Mucosa of descending colon (tissue), 3 donors: ENCODE results near the gene PACRG. TPM values are rescaled to one million over a fixed set of nuclear protein-coding genes. Genes with fewer than 3 reads are reported as not detected.

Source experiments
- ATAC-seq: fragments of 200-7000 bp; cut with Tn5 transposase; one replicate; pipeline ENCODE4 v1.9.1; 2020; ENCODE audit warnings: mild to moderate bottlenecking, moderate library complexity
- DNase-seq, 3 donors: peaks; one replicate each; pipeline ENCODE4 v3.0.0-alpha.2; 2020
- H3K36me3 ChIP-seq: fragments of 200-600 bp; one replicate; pipeline ENCODE4 v1.8.0; 2021; ENCODE audit warnings: low read depth, mild to moderate bottlenecking
- H3K4me1 ChIP-seq: fragments of 200-600 bp; one replicate; pipeline ENCODE4 v1.8.0; 2021; ENCODE audit warnings: low read depth, mild to moderate bottlenecking
- H3K4me3 ChIP-seq: fragments of 200-600 bp; one replicate; pipeline ENCODE4 v1.8.0; 2021; ENCODE audit warnings: mild to moderate bottlenecking
- H3K9me3 ChIP-seq: fragments of 200-600 bp; one replicate; pipeline ENCODE4 v1.8.0; 2021; ENCODE audit warnings: mild to moderate bottlenecking
- intact Hi-C, 2 donors: fragments of 100-400 bp; cut with DNase I in 1 of 2; cut with micrococcal nuclease in 1 of 2; formaldehyde crosslinking; loops; one replicate each; pipeline versions ENCODE4 v1.11.0 to v1.11.1; 2022; cut with DNase I, micrococcal nuclease
- total RNA-seq, 3 donors: library from RNA; stranded (reverse); fragmentation: NEBNext Ultra II Directional in 2 of 3; extraction: Animal tissue kit (Norgen Biotek cat#: 25700) in 2 of 3; gene quantifications; one replicate each; pipeline versions ENCODE4 v1.2.1 to v1.2.4, GENCODE V29; 2021 to 2023
- TF ChIP-seq, protein P1 (sequence below): fragments of 200-600 bp; IDR thresholded peaks from one replicate; pipeline ENCODE4 v1.8.0; 2022; ENCODE audit warnings: antibody characterized with exemption, mild to moderate bottlenecking
- donor health status: DM: no; HTN: no; CAD: no; lungs with moderate emphysema.
- donor health status: DM: no; HTN: no; CAD: no.
- donor health status: DM: no; HTN: yes; CAD: no.

The PACRG gene
- total RNA-seq, 3 donors from 2014 or later: 1.1 to 1.5 (median 1.3) TPM

DNA sequence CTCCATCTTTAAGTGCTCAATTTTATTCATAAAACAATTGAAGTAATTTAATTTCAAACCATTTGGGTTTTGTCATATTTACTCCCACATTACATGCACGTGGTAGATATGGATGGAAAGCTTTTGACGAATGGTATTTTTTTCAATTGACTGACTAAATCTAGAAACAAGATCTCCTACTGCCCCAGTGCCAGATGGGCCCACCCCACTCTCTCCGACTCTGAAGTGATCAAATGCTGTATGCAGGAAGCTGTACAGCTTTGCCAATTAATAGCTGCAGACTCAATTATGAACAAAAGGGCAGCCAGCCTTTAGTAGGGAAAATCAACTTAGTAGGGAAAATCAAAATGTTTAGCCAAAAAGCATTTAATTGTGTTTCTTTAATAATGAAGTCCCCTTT, 46.2 kb downstream of the PACRG start:
- TF ChIP-seq, protein P1, sequence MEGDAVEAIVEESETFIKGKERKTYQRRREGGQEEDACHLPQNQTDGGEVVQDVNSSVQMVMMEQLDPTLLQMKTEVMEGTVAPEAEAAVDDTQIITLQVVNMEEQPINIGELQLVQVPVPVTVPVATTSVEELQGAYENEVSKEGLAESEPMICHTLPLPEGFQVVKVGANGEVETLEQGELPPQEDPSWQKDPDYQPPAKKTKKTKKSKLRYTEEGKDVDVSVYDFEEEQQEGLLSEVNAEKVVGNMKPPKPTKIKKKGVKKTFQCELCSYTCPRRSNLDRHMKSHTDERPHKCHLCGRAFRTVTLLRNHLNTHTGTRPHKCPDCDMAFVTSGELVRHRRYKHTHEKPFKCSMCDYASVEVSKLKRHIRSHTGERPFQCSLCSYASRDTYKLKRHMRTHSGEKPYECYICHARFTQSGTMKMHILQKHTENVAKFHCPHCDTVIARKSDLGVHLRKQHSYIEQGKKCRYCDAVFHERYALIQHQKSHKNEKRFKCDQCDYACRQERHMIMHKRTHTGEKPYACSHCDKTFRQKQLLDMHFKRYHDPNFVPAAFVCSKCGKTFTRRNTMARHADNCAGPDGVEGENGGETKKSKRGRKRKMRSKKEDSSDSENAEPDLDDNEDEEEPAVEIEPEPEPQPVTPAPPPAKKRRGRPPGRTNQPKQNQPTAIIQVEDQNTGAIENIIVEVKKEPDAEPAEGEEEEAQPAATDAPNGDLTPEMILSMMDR: no peak
- Histone ChIP-seq H3K9me3 (no peaks in the 10 kb centered on the region), H3K36me3 (no peaks in the 10 kb centered on the region), H3K4me3 (no peak overlapping the region), H3K4me1 (no peaks in the 10 kb centered on the region)
- ATAC-seq (no peak), DNase-seq (no peak)
- intact Hi-C loops: no loop called here

DNA sequence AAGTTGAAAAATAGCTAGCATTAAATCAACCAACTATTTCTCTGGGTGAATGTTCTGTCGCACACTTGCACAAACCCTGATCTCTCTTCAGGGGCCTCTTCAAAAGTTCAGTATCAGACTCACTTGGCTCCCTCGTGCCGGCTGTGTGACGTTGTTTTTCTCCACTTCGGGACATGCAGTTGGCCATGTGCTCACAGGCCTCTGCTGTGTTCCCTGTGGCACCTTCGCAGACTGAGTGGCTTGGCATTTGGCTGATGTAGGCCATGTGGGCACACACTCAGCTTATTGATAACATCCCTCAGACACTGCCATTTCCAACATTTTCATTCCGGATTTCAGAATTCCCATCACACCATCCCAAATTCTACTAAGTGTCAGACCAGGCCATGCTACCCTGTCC, 49.3 kb downstream of the PACRG start:
- Histone ChIP-seq H3K4me3 (no peak overlapping the region), H3K4me1 (no peaks in the 10 kb centered on the region), H3K9me3 (peaks cover 3% of the 10 kb centered on the region), H3K36me3 (no peaks in the 10 kb centered on the region)
- TF ChIP-seq, protein P1: no peak
- DNase-seq (no peak), ATAC-seq (no peak)
- intact Hi-C loops: no loop called here

DNA sequence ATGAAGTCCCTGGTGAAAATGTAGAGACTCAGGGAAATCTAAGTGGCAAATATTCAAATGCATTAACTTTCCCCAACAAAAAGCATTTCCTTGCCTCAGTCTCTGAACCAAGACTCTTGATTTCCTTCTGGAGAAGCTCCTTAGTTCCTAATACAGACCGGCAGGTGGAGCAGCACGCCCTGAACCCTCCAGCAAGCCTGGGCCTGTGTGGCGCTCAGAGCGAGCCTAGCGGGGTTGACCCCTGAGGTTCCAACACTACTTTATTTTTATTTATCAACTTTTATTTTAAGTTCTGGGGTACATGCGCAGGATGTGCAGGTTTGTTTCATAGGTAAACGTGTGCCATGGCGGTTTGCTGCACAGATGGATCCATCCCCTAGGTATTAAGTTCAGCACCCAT, 50.8 kb downstream of the PACRG start:
- TF ChIP-seq, protein P1: no peak
- no peak for DNase-seq
- ATAC-seq: no peak
- Histone ChIP-seq H3K4me3 (no peak overlapping the region), H3K36me3 (no peaks in the 10 kb centered on the region), H3K4me1 (no peaks in the 10 kb centered on the region), H3K9me3 (peaks cover 5% of the 10 kb centered on the region)
- intact Hi-C loops: no loop called here

DNA sequence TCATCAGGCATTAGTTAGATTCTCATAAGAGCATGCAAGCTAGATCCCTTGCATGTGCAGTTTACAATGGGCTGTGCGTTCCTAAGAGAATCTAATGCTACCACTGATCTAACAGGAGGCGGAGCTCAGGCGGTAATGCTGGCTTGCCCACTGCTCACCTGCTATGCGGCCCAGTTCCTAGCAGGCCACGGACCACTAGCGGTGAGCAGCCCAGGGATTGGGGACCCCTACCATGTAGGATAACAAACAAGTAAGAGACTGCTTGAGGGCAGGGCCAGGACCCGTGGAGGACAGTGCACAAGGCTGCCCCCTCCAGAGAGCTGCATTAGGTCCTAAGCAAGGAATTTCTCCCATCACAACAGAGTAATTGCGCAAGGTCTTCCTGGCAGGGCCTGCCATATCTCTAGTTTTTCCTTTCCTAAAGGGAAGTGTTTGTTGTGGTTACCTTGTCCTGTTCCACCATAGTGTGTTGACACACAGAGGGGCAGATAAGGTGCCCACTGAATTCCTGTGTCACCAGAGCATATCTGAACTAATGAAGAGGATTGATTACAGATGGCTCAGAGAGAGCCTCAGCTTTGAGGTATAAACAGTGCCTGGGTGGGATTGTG, 58.0 kb downstream of the PACRG start:
- Histone ChIP-seq H3K36me3 (no peaks in the 10 kb centered on the region), H3K4me1 (no peaks in the 10 kb centered on the region), H3K4me3 (no peak overlapping the region), H3K9me3 (peaks cover 9% of the 10 kb centered on the region)
- ATAC-seq (no peak), DNase-seq (no peak)
- TF ChIP-seq, protein P1: no peak
- intact Hi-C loops: no loop called here

DNA sequence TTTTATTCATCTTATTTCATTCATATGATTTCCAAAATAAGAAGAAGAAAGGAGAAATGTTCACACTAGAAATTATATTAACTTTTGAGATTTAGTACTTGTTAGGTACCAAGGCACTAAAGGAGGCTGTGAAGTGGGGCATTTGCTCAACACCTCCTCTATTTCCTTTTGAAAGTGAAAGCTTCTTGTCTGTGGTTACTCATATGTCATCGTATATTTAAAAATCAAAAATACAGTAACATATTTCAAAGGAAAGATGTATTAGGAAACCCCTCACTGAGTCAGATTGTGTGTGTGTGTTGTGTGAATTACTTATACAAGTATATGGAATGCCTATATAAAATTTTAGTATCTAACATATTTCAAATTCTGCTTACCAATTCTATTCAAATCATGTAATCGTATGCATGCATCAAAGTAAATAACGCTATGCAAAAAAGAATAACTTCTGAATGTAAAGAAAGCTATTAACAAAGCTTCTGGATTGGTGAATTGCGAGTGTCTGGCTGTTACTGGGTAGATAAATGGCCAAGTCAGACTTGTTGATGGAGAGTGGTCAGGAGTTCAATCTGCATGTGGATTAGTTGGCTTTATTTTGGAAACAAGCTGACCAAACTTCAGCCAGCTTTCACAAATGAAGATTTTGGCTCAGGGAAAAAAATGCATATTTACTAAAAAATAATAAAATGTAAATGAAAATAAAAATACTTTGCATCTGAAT, 70.9 kb downstream of the PACRG start:
- intact Hi-C loops: no loop called here
- no peak for ATAC-seq
- TF ChIP-seq, protein P1: no peak

More for the DNA sequence above, 70.9 kb downstream of the PACRG start:
- Histone ChIP-seq H3K9me3 (no peaks in the 10 kb centered on the region), H3K36me3 (no peaks in the 10 kb centered on the region), H3K4me3 (no peak overlapping the region), H3K4me1 (no peaks in the 10 kb centered on the region)
- no peak for DNase-seq
